CD4-positive, alpha-beta T cell treated with Interleukin-15 for 4 hours (primary cell): ENCODE data around the gene TEX29.

ENCODE experiments used
- DNase-seq: peaks from one replicate; pipeline ENCODE4 v3.0.0-alpha.2; 2020; ENCODE audit warnings: low spot score

The TEX29 gene

DNA sequence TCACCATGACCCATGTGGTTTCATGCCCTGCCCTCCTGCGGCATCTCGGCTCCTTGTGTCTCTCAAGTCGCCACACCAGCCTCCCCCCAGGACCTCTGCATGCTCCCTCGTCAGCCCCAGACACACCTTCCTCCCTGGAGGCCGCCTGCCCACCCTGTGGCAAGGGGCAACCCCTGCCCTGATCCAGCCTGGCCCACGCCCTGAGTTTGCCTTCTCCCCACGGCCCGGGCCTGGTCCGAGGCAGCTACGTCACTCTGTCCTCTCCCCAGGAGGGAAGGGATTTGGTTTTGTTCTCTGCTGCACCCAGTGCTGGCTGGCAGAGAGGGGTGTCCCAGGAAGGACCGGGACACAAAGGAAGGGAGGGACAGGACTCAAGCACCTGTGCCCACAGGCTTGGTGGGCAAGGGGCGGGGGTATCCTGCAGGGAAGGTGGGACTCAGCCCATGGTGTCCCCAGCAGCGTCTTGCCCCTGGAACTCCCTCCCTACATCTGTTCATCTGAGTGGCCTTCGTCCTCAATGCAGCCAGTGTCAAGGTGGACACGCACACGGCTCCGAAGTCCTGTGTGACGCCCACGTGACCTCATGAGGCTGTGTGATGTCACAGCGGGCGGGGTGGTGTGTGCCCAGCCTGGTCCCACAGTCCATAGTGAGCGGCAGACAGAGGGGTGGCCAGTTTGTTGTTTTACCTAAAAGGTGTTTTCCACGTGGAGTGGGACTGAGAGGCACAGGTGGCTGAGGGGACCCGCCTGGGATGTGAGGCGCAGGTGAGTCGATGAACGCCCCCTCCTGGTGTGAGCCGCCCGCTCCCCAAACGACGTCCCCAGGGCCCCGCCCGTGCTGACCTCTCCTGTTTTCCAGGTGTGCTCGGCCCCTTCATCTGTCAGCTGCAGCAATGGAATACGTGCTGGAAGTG lies at the start of gene TEX29:
Gene TEX29, plus strand, starts transcription at position 645 of the 914 bp plus-strand sequence. Its CDS starts 249 bp downstream, at position 894.
- DNase-seq, result no peak

DNA sequence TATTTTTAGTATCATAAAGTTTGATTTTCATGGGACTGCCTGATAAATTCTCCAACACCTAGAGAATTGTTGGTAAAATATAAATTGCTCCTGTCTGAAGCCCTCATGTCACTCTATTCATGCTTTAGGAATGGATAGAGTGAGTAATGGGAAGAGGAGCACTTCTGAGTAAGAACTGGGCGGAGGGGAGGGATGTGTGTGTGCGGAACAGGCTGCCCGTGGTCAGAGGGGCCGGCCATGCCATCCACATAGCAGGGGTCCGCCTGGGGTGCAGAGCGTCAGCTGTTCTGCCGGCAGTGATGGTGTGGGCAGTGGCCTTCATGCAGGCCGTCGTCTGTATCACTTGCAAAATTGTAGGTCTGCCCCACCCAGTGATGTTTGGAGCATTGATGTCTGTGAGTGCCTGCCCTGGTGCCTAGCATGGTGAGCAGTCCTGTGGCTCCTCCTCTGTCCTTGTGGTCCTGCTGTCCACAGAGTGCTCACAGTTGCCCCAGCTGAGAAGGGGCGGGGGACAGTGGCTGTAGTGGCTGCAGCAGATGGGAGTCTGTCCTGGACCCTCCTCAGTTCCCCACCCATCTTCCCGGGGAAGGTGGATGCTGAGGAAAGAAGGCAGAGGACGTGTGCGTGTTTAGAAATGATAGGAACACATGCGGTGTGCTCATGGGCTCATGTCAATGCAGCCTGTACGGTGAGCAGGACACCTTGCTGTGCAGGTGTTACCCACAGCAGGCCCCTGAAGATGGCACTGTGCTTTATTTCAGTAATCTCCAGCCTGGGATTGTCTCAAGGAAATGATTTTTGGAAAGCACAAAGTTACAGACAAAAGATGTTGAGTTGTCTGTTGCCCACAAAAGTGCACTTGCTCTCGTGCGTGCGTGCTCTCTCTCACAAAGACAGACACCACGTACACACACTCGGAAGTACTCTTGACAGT lies 49.4 kb upstream of the TEX29 start:
- no peak for DNase-seq

DNA sequence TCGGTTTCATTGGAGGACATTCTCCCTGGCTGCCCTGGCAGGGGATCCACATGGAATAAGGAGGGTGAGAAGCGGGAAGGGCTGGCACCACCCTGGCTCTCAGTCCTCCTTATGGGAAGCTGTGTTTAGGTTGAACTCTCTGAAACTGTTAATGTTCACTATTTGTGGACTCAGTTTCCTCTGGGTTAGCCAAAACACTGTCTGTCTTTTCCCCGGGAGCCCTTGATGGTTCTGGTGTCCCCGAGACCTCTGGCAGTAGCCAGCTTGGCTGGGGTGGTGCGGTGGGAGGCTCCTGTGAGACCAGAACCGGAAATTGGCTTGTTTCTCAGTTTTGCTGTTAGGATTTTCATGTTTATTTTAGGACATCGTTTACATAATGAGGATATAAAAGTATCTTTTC lies 48.3 kb upstream of the TEX29 start:
- DNase-seq, result no peak

DNA sequence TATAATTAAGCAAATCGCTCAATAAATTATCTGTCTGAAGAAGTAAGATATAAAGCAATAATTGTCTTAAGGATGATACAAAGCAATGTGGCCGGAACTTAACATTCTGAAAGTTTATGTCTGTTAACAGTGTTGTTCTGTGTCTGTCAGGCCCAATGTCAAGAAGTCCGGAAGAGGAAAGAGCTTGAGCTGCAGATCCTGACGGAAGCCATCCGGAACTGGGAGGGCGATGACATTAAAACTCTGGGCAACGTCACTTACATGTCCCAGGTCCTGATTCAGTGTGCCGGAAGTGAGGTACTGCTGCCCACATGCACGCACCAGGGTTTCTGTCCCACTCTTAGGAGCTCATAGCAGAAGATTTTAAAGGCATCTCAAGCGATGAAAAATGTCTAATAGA lies 45.1 kb upstream of the TEX29 start:
- no peak for DNase-seq

DNA sequence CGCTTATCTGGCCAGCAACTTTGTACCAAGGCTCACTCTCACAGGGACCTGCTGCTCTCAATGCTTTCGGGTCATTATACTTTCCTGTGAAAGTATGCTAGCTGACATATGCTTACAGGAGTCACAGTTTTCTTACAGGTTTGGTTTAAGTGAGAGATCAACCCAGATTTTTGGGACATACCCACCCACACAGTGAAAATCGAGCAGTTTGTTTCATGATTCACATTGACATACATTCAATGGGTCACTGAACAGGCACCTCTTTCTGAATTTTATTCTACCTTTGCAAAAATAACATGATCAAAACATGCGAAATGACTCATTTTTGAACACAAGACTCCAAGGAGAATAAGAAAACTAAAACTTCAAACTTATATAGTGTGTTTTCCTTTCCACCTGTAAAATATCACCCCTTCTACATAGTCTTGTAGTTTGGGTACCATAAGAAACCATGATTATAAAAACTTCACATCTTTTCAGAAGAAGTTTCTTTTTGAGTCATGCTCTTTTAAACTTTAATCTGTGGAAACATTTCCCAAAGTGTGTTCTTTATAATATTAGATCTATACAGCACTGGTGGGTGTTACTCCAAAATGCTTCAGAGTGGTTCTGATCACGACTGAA lies 44.3 kb upstream of the TEX29 start:
- DNase-seq, result no peak

DNA sequence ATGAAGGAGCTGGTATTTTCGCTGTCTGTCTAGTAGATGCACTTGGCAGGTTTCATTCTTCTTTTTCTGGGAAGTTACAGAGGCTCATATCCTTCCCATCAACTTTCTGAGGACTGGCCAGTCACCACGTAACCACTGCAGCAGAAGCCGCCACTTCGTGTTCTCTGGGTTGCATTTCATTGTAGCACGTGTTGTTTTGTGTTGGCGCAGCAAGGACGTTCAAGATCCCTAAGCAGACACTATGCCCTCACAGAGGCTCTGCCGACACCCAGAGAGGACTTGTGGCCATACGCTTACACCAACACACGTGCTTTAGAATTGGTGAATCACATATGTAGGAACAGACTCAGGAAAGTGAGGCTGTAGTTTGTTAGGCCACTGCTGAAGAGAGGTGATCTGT lies 42.2 kb upstream of the TEX29 start:
- DNase-seq, result no peak

DNA sequence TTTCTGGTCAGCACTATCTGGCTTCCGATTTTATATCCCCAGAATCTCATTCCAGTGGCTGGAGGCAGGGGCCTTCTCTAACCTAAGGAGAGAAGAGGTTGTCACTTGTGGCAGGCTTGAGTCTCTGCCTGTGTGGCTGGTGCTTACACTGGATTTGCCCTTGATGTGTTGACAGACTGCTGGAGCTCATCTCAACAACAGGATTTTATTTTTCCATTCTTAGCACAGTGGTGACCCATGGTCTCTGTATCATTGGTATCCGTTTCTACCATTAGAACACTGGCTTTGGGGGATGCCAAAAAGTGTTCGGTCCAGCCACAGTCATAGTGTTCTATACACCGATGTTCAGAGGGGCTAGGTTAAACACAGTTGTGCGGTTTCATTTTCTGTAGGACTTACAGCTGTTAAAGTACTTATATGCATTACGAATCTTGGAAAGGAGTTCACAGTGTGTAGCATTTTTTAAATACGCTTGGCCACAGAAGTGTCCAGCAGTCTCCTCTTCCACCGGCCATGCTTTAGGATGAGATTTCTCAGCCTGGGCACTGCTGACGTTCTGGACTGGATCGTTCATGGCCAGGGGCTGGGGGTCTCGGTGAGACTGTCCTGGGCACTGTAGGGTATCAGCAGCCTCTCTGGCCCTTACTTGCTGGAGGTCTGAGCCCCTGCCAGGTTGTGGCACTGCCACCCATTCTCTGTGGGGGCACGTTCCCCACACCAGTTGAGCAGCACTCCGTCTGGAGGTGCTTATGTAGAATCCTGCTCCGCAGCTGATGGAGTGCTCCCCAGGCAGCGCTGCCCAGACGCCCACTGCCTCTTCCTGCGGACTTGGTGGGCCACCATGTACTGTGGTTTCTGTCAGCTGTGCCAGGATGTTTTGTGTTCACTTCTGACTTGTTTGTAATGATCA lies 41.4 kb upstream of the TEX29 start:
- DNase-seq, result no peak

DNA sequence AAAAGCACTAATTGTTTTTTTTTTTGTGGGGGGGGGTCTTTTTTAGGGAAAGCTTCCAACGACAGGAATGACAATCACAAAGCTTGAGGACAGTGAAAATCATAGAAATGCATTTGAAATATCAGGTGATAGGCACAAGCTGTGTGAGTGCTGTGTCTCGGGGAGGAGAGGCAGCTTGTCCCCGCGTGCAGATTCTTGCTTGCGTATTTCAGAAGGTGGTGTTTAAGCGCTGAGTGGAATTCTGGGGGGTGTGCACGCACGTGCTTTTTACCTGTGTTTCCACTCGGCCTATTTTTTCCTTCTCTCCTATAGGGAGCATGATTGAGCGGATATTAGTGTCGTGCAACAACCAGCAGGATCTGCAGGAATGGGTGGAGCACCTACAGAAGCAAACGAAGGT lies 40.2 kb upstream of the TEX29 start:
- no peak for DNase-seq

DNA sequence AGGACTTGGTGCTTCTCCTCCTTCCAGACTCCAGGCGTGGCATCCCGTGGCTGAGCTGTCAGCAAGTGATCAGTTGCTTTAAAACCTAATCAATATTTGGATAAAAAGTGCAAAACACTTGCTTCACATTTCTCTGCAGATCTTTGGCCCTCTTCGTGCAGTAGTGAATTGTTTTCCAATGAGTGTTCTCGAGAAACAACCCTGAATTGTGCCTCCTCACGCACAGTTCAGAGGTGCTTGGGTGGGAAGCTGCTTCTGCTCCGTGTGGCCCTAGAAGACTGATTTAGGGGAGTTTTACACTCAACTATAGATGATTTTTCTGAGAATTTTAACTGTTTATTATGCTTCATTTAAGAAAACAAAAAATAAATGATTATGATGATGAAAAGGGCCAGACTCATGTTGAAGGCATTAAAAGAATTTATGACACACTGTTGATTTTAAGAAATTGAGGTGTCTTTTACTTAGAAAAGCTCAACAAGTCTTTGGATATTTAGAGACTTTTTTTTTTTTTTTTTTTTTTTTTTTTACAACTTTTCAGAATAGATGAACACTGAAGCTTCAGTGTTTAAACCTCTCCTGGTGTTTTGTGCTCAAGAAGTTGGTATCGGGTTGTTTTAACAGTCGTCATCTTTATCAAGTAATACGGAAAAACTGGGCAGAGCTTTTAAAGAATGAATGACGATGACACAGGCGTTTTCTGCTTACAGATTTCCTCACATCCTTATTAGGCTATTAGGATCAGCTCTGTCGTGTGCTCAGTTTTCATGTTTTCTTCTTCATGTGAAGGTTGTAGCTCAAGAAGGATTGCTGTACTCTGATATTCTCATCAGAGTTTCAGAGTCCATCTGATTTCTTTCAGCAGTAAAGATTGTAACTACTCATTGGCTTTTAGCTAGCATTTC lies 39.5 kb upstream of the TEX29 start:
- DNase-seq, result no peak

DNA sequence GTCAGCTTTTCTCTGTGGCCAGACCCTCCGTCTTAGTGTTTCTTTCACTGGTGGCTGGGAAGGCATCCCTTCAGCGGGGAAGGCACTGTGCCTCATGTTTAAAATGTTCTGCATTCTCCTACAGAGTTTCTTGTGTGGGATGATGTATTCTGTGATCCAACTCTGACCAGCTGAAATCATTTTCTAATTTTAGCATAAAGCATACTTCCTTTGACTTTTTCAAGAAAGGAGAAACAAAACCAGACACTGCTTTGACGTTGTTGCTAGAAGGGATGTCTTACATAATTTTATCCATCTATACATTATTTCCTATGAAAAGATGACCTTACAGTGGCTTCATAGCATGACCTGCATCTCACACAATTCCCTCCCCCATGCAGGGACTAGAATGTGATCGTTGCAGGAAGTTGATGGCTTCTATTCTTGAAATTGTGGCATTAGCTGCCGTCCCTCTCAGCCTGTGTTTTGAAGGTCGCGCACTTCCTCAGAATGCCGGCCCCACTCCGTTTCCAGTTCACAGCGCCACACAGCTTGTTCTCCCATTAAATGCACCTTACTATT lies 38.6 kb upstream of the TEX29 start:
- no peak for DNase-seq

DNA sequence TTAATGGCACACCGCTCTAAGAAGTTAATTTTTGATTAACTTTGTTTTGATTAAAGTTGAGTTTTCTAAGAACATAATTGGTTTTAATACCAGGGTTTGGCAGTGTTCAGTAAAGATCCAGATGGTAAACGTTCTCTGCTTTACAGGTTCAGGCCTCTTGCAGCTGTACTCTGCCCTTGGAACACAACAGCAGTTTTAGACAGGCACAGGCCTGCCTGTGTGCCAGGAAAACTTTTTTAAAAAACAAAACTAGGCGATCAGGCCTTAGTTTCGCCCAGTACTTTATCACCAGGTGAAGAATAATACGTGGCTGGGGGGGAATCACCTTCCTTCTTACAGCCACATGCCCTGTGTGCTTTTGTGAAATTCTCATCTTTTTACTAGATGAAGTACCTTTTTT lies 38.0 kb upstream of the TEX29 start:
- DNase-seq, result no peak

DNA sequence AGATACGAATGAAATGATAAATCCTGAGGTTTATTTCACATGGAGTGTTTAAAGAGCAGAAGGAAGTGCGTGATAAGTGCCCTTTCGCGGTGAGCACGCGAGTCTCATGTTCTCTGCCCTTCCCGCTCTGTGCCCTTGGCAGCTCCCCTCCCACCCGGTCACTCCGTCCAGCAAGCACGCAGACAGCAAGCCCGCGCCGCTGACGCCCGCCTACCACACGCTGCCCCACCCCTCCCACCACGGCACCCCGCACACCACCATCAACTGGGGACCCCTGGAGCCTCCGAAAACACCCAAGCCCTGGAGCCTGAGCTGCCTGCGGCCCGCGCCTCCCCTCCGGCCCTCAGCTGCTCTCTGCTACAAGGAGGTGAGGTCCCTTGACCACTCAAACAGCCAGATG lies 37.4 kb upstream of the TEX29 start:
- DNase-seq, result no peak

DNA sequence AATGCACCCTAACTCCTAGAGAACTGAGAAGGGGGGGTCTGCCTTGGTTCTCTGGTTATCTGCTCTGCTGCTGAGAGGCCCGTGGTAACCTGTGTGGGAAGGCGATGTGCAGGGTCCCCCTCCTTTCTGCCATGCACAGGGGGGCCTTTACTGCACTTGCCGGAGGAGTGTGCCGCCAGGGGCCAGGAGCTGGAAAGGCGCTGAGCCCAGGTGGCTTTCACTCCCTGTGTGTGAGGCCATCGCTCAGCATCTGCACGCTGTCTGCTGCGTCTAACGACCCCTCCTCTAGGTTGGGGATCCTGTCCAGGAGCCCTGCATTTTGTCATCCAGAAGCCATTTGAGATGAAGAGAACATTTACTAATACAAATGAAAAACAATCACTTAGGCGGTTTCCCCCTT lies 37.0 kb upstream of the TEX29 start:
- DNase-seq, result no peak

DNA sequence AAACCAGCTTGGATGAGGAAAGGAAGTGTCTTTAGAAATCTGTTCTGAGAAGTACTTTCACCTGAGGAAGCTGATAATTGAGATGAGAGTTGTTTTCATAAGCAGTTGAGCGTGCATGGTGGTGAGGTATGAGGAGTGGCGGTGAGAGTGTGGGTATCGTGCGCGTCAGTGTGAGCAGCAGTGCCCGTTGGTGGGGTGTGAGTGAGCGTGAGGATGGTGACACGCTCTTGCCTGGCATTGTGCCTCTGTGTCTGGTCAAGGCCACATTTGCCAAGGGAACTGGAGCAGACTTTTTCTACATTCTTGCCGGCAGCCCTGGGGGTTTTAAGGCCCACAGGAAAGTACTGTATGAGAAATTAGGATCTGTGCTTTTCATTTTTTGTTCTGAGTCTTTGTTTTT lies 36.5 kb upstream of the TEX29 start:
- no peak for DNase-seq

DNA sequence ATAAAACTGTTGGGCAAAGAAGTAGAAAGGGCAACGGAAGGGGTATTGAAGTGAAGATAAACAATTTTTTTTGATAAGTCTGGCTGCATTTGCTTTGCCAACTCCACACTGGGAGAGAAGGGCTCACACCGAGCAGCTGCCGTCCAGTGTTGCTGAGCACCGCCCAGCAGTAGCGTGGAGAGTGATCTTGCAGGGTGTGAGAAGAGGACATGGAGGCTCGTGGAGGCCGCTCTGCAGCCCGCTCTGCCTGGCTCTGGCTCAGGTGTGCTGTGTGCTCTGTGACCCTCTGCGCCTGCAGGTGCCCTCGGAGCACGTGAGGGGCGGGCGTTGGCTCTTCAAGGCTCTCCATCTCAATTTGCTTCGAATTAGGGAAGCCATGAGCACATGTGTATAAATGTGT lies 35.9 kb upstream of the TEX29 start:
- DNase-seq, result no peak

DNA sequence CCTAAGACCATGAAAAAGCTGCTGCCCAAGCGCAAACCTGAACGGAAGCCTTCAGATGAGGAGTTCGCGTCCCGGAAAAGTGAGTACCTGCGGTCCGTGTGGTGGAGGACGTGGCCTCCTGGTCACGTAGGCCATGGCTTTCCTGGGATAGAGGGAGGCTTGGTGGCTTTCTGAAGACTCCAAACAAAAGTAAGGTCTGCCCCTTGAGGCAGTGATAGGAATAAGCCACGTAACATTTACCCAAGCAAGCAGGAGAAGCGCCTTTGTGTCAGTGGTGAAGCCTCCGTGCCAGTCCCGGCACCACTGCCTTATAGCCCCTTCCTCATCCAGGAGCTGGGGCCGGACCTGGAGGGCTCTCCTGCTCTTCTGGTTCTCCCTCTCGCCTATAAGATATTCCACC lies 34.3 kb upstream of the TEX29 start:
- no peak for DNase-seq

DNA sequence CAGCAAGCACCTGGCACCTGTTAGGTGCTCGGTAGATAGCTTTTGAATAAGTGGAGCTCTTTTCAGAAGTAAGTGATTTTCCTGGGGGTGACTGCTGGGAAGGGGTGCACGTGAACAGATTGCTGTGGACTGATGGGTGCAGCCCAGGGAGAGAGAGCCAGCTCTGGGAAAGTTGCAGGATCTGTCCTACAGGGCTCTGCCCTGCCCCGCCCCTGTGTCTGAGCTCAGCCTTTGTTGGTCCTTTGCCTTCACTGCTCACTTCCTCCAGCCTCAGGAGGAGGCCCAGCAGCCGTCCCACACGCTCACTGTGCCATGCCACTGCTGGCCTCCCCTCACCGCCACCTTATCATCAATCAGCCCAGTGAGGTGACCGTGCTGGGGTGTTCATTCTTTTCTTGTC lies 33.7 kb upstream of the TEX29 start:
- DNase-seq, result no peak

DNA sequence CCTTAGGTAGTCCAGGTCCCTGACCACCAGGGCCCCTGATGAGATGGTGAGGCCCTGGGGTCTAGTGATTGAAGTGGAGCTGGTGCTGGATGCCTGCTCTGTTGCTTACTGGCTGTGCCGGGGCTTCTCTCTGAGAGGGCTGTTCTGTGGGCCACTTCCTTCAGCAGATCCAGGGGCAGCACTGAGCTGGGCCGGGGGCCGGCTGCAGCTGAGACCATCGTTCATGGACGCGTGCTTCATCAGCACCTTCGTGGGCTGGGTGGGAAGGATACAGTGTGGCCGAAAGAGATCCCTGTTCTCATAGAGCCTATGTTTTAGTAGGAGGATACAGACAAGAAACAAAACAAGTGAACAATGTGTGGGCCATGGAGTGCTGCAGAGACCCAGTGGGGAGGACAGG lies 33.2 kb upstream of the TEX29 start:
- DNase-seq, result no peak

DNA sequence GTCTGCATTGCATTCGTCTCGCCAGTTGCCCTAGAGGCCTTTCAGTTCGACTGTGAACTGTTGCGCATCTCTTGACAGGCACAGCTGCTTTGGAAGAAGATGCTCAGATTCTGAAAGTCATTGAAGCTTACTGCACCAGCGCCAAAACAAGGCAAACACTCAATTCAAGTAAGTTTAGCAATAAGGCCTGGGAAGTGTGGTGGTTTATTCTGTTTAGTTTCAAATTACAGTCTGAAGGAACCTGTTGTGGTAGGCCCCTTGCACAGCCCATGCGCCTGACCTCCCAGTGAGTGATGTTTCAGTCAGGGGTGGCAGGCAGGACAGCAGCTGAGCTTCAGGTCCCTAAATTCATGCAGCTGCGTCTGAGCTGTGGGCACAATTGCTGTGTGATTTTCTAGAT lies 32.2 kb upstream of the TEX29 start:
- DNase-seq, result no peak

DNA sequence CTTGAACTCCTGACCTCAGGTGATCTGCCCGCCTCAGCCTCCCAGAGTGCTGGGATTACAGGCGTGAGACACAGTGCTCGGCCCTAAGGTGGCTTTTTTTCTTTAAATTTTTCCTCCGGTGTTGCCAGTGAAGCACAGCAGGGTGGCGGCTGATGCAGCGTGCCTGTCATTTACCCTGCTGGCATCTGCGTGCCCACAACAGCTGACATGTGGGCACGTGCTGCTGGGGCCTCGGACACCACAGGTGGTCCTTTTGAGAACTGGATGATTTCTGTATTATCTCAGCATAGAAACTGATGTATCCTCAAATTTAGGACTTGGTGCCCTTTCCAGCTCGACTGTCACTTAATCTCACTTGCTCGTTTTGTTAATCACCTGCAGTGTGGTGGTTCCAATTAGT lies 31.2 kb upstream of the TEX29 start:
- no peak for DNase-seq
